HepG2 (cell line): ENCODE measurements around the gene CELA2B. TPM values are rescaled to one million over a fixed set of nuclear protein-coding genes. Genes with fewer than 3 reads are reported as not detected.

Experiments used
- NR1H2 ChIP-seq: sonication (generic); formaldehyde crosslinking; IDR thresholded peaks from 2 replicates; pipeline ENCODE4 v1.8.1; 2022; ENCODE audit warnings: low read depth, missing genetic modification reagents, borderline replicate concordance
- PCBP1 ChIP-seq: fragments of 200-400 bp; formaldehyde crosslinking; IDR thresholded peaks from 2 replicates; pipeline ENCODE4 v1.6.1; 2017; ENCODE audit warnings: mild to moderate bottlenecking, low read depth, low read length, borderline replicate concordance
- SATB2 ChIP-seq: sonication (generic); formaldehyde crosslinking; IDR thresholded peaks from 2 replicates; pipeline ENCODE4 v1.5.0; 2020; ENCODE audit warnings: missing genetic modification reagents
- ZNF343 ChIP-seq: sonication (generic); formaldehyde crosslinking; IDR thresholded peaks from 2 replicates; pipeline ENCODE4 v1.4.0; 2020; ENCODE audit warnings: mild to moderate bottlenecking, missing genetic modification reagents
- ZNF558 ChIP-seq: sonication (generic); formaldehyde crosslinking; IDR thresholded peaks from 2 replicates; pipeline ENCODE4 v1.9.0; 2022; ENCODE audit warnings: mild to moderate bottlenecking, missing genetic modification reagents, borderline replicate concordance
- polyA plus RNA-seq, 8 experiments: library from polyadenylated mRNA; depleted of rRNA in 3 of 8; stranded (reverse) in 7 of 8; unstranded in 1 of 8; fragments of >200 nt; fragmentation: Illumina TruSeq in 4 of 8; extraction: Trizol in 4 of 8; gene quantifications; 2 replicates each; pipeline versions ENCODE4 v1.2.1 to v1.2.3, GENCODE V29; 2011 to 2016; ENCODE audit warnings: low read depth in 4 of 8, missing spikeins in 1 of 8, mixed read lengths in 1 of 8; ENCODE audit not compliant: insufficient read depth in 1 of 8
- total RNA-seq, 5 experiments: library from RNA; depleted of rRNA; stranded (reverse); fragments of >200 nt; fragmentation: Illumina TruSeq; extraction: Trizol; gene quantifications; 2 replicates each; pipeline ENCODE4 v1.2.3, GENCODE V29; 2016; ENCODE audit warnings: low read depth in 1 of 5
- TF ChIP-seq, protein P1 (sequence below): sonication (generic); formaldehyde crosslinking; IDR thresholded peaks from 2 replicates; pipeline ENCODE4 v1.4.0; 2020; ENCODE audit warnings: missing genetic modification reagents
- TF ChIP-seq, protein P2 (sequence below): IDR thresholded peaks from 2 replicates; pipeline ENCODE4 v1.6.1; 2016; ENCODE audit warnings: missing genetic modification reagents, missing compliant biosample characterization
- TF ChIP-seq, protein P3 (sequence below): sonication (generic); formaldehyde crosslinking; conservative IDR thresholded peaks from 2 replicates; pipeline ENCODE4 v1.5.0; 2020; ENCODE audit warnings: missing genetic modification reagents
- TF ChIP-seq, protein P4 (sequence below), 2 experiments: sonication (generic) in 1 of 2; formaldehyde crosslinking in 1 of 2; IDR thresholded peaks; 2 replicates each; pipeline versions ENCODE4 v1.5.1 to v1.6.1; 2011 to 2020; ENCODE audit warnings: borderline replicate concordance in 1 of 2, low read depth in 1 of 2, low read length in 1 of 2, mild to moderate bottlenecking in 1 of 2, missing genetic modification reagents in 1 of 2, moderate library complexity in 1 of 2

The CELA2B gene
- total and polyA plus RNA-seq, 2 of the 13 experiments (the other 11 are each of a cell fraction or from before 2014, with no cell fraction given), result not detected

DNA sequence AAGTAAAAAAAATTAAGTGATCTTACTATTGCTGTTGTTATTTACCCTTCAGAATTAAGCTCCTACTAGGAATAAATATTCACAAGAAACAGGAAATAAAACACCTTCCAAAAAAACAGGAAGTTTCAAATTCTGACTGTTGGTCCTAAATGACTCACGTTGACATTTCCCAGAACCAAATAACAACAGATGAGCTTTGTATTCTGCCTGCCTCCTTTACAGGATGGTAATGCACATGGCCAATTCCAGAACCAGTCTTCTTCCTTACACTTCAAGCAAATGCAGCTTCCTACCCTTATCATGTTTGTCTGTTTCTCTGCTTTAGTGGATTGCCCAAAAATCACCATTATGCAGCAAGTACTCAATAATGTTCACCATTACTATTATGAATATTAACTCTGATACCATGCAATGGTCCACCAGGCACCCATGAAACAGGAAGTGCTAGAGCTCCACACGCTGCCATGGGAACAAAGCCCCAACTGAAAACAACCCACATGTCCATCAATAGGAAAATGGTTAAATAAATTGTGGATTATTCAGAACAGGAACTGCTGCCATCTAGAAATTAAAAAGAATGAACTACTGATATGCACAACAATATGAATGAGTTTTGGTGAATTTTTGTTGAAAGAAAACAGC lies 39.2 kb downstream of the CELA2B start (continued):
- TF ChIP-seq ZNF343 (no peak), SATB2 (CRISPR knock-in tag) (no peak), ZNF558 (CRISPR knock-in tag) (no peak), NR1H2 (CRISPR knock-in tag) (no peak), PCBP1 (no peak)
- TF ChIP-seq, protein P1, sequence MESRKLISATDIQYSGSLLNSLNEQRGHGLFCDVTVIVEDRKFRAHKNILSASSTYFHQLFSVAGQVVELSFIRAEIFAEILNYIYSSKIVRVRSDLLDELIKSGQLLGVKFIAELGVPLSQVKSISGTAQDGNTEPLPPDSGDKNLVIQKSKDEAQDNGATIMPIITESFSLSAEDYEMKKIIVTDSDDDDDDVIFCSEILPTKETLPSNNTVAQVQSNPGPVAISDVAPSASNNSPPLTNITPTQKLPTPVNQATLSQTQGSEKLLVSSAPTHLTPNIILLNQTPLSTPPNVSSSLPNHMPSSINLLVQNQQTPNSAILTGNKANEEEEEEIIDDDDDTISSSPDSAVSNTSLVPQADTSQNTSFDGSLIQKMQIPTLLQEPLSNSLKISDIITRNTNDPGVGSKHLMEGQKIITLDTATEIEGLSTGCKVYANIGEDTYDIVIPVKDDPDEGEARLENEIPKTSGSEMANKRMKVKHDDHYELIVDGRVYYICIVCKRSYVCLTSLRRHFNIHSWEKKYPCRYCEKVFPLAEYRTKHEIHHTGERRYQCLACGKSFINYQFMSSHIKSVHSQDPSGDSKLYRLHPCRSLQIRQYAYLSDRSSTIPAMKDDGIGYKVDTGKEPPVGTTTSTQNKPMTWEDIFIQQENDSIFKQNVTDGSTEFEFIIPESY (CRISPR knock-in tag), result no peak
- TF ChIP-seq, protein P2, sequence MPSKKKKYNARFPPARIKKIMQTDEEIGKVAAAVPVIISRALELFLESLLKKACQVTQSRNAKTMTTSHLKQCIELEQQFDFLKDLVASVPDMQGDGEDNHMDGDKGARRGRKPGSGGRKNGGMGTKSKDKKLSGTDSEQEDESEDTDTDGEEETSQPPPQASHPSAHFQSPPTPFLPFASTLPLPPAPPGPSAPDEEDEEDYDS, result no peak
- TF ChIP-seq, protein P3, sequence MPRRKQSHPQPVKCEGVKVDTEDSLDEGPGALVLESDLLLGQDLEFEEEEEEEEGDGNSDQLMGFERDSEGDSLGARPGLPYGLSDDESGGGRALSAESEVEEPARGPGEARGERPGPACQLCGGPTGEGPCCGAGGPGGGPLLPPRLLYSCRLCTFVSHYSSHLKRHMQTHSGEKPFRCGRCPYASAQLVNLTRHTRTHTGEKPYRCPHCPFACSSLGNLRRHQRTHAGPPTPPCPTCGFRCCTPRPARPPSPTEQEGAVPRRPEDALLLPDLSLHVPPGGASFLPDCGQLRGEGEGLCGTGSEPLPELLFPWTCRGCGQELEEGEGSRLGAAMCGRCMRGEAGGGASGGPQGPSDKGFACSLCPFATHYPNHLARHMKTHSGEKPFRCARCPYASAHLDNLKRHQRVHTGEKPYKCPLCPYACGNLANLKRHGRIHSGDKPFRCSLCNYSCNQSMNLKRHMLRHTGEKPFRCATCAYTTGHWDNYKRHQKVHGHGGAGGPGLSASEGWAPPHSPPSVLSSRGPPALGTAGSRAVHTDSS, result no peak
- TF ChIP-seq, protein P4, sequence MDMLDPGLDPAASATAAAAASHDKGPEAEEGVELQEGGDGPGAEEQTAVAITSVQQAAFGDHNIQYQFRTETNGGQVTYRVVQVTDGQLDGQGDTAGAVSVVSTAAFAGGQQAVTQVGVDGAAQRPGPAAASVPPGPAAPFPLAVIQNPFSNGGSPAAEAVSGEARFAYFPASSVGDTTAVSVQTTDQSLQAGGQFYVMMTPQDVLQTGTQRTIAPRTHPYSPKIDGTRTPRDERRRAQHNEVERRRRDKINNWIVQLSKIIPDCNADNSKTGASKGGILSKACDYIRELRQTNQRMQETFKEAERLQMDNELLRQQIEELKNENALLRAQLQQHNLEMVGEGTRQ (IDR thresholded peaks at IDR 0.05; ENCODE audit: low read depth, low read length), result no peak
- TF ChIP-seq, protein P4 (CRISPR knock-in tag; IDR thresholded peaks at IDR 0.05; ENCODE audit: borderline replicate concordance), result no peak
